ENCODE data around the gene PITPNC1. TPM values are rescaled to one million over a fixed set of nuclear protein-coding genes. Genes with fewer than 3 reads are reported as not detected.

Gene PITPNC1
- total and polyA plus RNA-seq, 11 donors: 7.0 to 20.8 (median 11.3) TPM

GRCh38 chr17:67679721-67680120 lies 302.6 kb downstream of the PITPNC1 start:
- H3K36me3 ChIP-seq: peaks cover 0 to 17% (median 0%) of the 10 kb centered on the region in 9 donors
- no peak for ATAC-seq
- TF ChIP-seq POLR2A (IDR thresholded peaks at IDR 0.05) (no peak), CTCF (IDR thresholded peaks at IDR 0.05) (no peak)
- no peak for DNase-seq
- H3K4me3 ChIP-seq: no peak overlapping the region
- no peaks in the 10 kb centered on the region for H3K27me3 ChIP-seq
- no peak overlapping the region for H3K27ac ChIP-seq
- 86 to 93% (median 89%) methylated on average over 6 of the region's 6 CpGs for WGBS, 4 donors
- H3K4me1 ChIP-seq: peaks cover 0 to 18% (median 4%) of the 10 kb centered on the region in 12 donors
- H3K9me3 ChIP-seq: no peaks in the 10 kb centered on the region
- intact Hi-C loops (cut with DNase I): loop anchor here in 1 of 10 donors (10.0 kb wide), 1 partner anchor 205 kb away; no protein-coding TSS in a partner anchor

DNA sequence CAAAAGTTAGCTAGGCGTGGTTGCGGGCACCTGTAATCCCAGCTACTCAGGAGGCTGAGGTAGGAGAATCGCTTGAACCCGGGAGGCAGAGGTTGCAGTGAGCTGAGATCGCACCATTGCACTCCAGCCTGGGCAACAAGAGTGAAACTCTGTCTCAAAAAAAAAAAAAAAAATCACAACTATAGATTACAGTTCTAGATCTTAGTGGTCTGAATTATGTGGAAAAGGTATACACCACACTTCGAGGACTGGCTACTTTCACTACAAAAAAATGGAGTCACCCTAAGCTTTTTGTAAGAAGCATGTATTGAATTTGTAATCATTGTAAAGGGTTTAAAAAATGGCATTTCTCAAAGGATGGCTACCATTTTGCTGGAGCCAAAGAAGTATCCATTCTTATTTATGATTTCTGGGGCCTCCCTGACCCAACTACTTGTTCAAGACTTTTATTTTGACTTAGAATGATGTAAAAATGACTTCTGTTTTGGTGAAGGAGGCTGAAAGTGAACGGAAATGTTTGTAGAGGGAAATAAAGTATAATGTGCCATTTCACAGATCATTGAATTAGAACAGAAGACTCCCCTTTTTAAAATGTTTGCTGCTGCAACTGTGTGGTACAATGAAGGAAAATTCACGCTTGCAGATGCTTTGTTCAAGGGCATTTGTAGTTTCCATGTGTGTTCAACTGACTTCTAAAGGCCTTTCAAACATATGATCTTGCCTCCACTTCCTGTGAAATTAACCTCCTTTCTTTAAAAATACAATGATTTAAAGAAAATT lies 303.6 kb downstream of the PITPNC1 start:
- Histone ChIP-seq H3K36me3 (peaks cover 0 to 17% (median 0%) of the 10 kb centered on the region in 9 donors), H3K9me3 (no peaks in the 10 kb centered on the region), H3K27me3 (no peaks in the 10 kb centered on the region), H3K27ac (no peak overlapping the region), H3K4me3 (no peak overlapping the region), H3K4me1 (peaks cover 0 to 17% (median 4%) of the 10 kb centered on the region in 12 donors)
- ATAC-seq: no peak
- TF ChIP-seq POLR2A (IDR thresholded peaks at IDR 0.05) (no peak), CTCF (IDR thresholded peaks at IDR 0.05) (no peak)
- DNase-seq: no peak
- intact Hi-C loops (cut with DNase I): loop anchor here in 1 of 10 donors (10.0 kb wide), 1 partner anchor 206 kb away; no protein-coding TSS in a partner anchor
- whole genome bisulfite sequencing, 4 donors: 94 to 99% (median 96%) methylated on average over 8 of the region's 8 CpGs

DNA sequence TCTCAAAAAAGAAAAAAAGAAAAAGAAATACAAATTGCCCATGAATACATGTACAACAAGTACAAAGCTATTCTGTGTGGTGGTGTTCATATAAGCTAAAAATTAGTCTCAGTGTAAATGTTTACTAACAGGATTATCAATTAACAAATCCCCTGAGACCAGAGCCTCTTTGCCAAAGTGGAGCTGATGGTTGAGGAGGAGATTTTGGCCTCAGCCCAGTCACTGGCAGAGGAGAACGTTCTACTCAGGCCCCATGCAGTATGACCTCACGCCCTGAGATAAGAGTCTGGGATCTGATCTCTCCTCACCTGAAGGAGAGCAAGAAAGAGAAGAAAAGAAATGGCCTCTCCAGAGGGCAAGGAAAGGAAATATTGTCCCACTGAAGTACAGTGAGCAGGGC lies 305.1 kb downstream of the PITPNC1 start:
- Histone ChIP-seq H3K27me3 (no peaks in the 10 kb centered on the region), H3K36me3 (peaks cover 0 to 8% (median 0%) of the 10 kb centered on the region in 9 donors), H3K9me3 (no peaks in the 10 kb centered on the region), H3K4me1 (peaks cover 0 to 1% (median 0%) of the 10 kb centered on the region in 12 donors), H3K27ac (no peak overlapping the region), H3K4me3 (no peak overlapping the region)
- DNase-seq: no peak
- intact Hi-C loops (cut with DNase I): loop anchor here in 1 of 10 donors (10.0 kb wide), 1 partner anchor 207 kb away; no protein-coding TSS in a partner anchor
- TF ChIP-seq POLR2A (IDR thresholded peaks at IDR 0.05) (no peak), CTCF (IDR thresholded peaks at IDR 0.05) (no peak)
- 40 to 56% (median 44%) methylated on average over 2 of the region's 2 CpGs for WGBS, 4 donors
- no peak for ATAC-seq

DNA sequence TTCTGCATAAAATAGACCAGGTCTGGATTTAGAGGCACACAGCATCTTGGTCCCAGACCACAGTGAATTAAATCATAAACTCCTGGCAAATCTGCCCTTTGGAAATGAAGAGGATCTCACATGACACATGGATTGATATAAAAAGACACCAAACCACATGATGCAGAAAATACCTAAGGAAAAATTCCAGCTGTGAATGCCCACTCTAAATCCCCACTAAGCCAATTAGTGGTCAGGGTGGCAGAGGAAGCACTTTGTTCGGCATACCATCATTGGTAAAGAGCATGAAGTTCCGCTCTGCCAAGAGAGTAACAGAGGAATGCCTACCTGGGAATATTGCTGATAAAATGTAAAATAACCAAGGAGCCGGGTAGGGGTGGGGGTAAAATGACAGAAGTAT lies 308.3 kb downstream of the PITPNC1 start:
- no peak for DNase-seq
- Histone ChIP-seq H3K4me3 (no peak overlapping the region), H3K4me1 (peaks cover 0 to 6% (median 0%) of the 10 kb centered on the region in 12 donors), H3K27ac (no peak overlapping the region), H3K27me3 (no peaks in the 10 kb centered on the region), H3K9me3 (no peaks in the 10 kb centered on the region), H3K36me3 (peaks cover 0 to 4% (median 0%) of the 10 kb centered on the region in 9 donors)
- 85 to 99% (median 98%) methylated on average over 3 of the region's 3 CpGs for WGBS, 4 donors
- intact Hi-C loops (cut with DNase I): loop anchor here in 3 of 10 donors (5.0 to 10.0 kb wide), 4 partner anchors 48 to 968 kb away; no protein-coding TSS in a partner anchor
- TF ChIP-seq CTCF (IDR thresholded peaks at IDR 0.05): no peak
- no peak for TF ChIP-seq POLR2A (IDR thresholded peaks at IDR 0.05)
- ATAC-seq: no peak
